MM.1S (cell line): ENCODE measurements around the gene MPZL3.

Source experiments
- DNase-seq: peaks from one replicate; pipeline ENCODE4 v3.0.0-alpha.2; 2015
- H2AFZ ChIP-seq: fragments of 300-600 bp; sonication (generic); 2 replicates; pipeline ENCODE4 v1.6.0; 2016; ENCODE audit warnings: antibody characterized with exemption, low read length
- H3F3A ChIP-seq: fragments of 300-600 bp; sonication (generic); 2 replicates; pipeline ENCODE4 v1.6.1; 2016; ENCODE audit warnings: mild to moderate bottlenecking, antibody characterized with exemption, low read length, moderate library complexity, mixed read lengths; ENCODE audit not compliant: insufficient read depth
- H3K27ac ChIP-seq: fragments of 300-600 bp; sonication (generic); 2 replicates; pipeline ENCODE4 v1.5.1; 2016; ENCODE audit warnings: mild to moderate bottlenecking, low read length
- H3K27me3 ChIP-seq: fragments of 300-600 bp; sonication (generic); replicated peaks from 2 replicates; pipeline ENCODE4 v1.6.0; 2016; ENCODE audit warnings: low read length; ENCODE audit not compliant: insufficient read depth
- H3K36me3 ChIP-seq: fragments of 300-600 bp; sonication (generic); replicated peaks from 2 replicates; pipeline ENCODE4 v1.6.1; 2016; ENCODE audit warnings: mild to moderate bottlenecking, low read length, mixed read lengths; ENCODE audit not compliant: insufficient read depth
- H3K4me1 ChIP-seq: fragments of 300-600 bp; sonication (generic); 2 replicates; pipeline ENCODE4 v1.6.1; 2016; ENCODE audit warnings: low read length, mixed read lengths
- H3K4me2 ChIP-seq: fragments of 300-600 bp; sonication (generic); 2 replicates; pipeline ENCODE4 v1.6.0; 2016; ENCODE audit warnings: low read depth, low read length
- H3K4me3 ChIP-seq: fragments of 300-600 bp; sonication (generic); 2 replicates; pipeline ENCODE4 v1.5.1; 2016; ENCODE audit warnings: low read length, mixed read lengths
- H3K79me2 ChIP-seq: fragments of 300-600 bp; sonication (generic); 2 replicates; pipeline ENCODE4 v1.6.1; 2016; ENCODE audit warnings: mixed run types, low read length, mixed read lengths
- H3K9ac ChIP-seq: fragments of 300-600 bp; sonication (generic); 2 replicates; pipeline ENCODE4 v1.6.1; 2016; ENCODE audit warnings: low read length, mixed read lengths
- H3K9me2 ChIP-seq: fragments of 300-600 bp; sonication (generic); replicated peaks from 2 replicates; pipeline ENCODE4 v1.6.1; 2016; ENCODE audit warnings: mild to moderate bottlenecking, low read length, mixed read lengths; ENCODE audit not compliant: insufficient read depth
- H3K9me3 ChIP-seq: fragments of 300-600 bp; sonication (generic); replicated peaks from 2 replicates; pipeline ENCODE4 v1.6.1; 2016; ENCODE audit warnings: mild to moderate bottlenecking, low read length, mixed read lengths; ENCODE audit not compliant: insufficient read depth
- H4K20me1 ChIP-seq: fragments of 300-600 bp; sonication (generic); 2 replicates; pipeline ENCODE4 v1.6.1; 2016; ENCODE audit warnings: mild to moderate bottlenecking, low read length, moderate library complexity, mixed read lengths; ENCODE audit not compliant: insufficient read depth
- EZH2 ChIP-seq: fragments of 300-600 bp; sonication (generic); optimal IDR thresholded peaks from 2 replicates; pipeline ENCODE3; 2017; ENCODE audit warnings: low read depth, mild to moderate bottlenecking, antibody characterized with exemption, low read length, mixed read lengths
- EZH2phosphoT487 ChIP-seq: fragments of 300-600 bp; sonication (generic); IDR thresholded peaks from 2 replicates; pipeline ENCODE4 v1.6.1; 2018; ENCODE audit warnings: antibody characterized with exemption, low read length
- TF ChIP-seq, protein P1 (sequence below): fragments of 300-600 bp; sonication (generic); IDR thresholded peaks from 2 replicates; pipeline ENCODE4 v1.5.1; 2016; ENCODE audit warnings: antibody characterized with exemption, low read length, mixed read lengths

The MPZL3 gene

DNA sequence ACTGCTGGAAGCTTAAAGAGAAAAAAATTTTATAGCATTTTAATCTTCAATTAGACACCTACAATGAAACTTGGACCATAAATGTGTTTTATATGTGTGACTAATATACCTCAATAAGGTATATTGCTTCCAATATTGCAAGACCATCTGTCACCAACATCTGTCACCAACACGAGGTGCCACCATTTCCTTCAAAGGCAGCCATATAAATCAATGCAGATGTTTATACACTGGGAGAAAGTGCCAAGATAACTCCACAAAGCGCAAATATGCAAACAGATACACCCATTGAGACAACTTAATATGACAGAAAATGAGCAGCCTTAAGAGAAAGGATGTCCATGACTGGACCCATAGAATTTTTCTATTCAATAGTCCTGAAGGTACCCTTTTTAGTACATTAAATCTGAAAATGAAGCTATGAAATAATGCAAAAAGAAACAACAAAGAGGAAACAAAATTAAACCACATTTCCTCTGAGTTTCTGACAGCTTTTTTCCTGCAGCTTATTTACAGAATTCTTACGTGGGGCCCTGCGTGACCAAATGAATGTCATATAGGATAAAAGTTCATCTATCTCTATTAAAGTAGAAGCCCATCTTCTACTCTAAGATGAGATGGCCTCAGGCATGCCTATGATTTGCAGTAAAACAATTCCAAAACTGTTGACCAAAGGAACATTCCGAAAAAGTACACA is 12.5 kb downstream of the MPZL3 start:
- no peak overlapping the region for H3K9ac ChIP-seq
- no peaks in the 10 kb centered on the region for H3K36me3 ChIP-seq
- no peak overlapping the region for H3K27ac ChIP-seq
- no peak overlapping the region for H3K4me3 ChIP-seq
- no peak overlapping the region for H3K4me2 ChIP-seq
- TF ChIP-seq EZH2 (no peak), EZH2phosphoT487 (no peak)
- TF ChIP-seq, protein P1, sequence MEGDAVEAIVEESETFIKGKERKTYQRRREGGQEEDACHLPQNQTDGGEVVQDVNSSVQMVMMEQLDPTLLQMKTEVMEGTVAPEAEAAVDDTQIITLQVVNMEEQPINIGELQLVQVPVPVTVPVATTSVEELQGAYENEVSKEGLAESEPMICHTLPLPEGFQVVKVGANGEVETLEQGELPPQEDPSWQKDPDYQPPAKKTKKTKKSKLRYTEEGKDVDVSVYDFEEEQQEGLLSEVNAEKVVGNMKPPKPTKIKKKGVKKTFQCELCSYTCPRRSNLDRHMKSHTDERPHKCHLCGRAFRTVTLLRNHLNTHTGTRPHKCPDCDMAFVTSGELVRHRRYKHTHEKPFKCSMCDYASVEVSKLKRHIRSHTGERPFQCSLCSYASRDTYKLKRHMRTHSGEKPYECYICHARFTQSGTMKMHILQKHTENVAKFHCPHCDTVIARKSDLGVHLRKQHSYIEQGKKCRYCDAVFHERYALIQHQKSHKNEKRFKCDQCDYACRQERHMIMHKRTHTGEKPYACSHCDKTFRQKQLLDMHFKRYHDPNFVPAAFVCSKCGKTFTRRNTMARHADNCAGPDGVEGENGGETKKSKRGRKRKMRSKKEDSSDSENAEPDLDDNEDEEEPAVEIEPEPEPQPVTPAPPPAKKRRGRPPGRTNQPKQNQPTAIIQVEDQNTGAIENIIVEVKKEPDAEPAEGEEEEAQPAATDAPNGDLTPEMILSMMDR: no peak
- H4K20me1 ChIP-seq: no peaks in the 10 kb centered on the region
- no peak for DNase-seq
- no peaks in the 10 kb centered on the region for H3F3A ChIP-seq
- H3K9me3 ChIP-seq: no peaks in the 10 kb centered on the region
- H2AFZ ChIP-seq: no peak overlapping the region
- no peaks in the 10 kb centered on the region for H3K79me2 ChIP-seq
- H3K4me1 ChIP-seq: no peaks in the 10 kb centered on the region
- no peaks in the 10 kb centered on the region for H3K9me2 ChIP-seq
- no peaks in the 10 kb centered on the region for H3K27me3 ChIP-seq

DNA sequence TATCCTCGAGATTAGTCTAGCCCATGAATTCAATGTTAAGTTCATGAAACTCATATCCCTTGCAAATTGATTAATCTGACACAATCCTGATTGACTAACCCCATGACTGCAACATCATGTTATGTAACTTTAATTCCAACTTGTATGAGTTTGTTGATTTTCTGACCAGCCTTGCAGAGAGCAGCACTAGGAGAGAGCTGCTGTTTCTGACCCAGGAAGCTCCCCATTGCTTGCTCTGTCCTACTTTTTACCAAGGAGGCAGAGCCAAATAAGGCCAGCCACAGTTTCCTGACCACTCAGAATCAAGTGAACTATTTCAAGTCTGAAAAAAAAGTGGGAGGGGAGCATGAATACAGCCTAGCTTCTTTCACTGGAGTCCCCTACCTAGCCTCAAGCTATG is 13.2 kb downstream of the MPZL3 start:
- TF ChIP-seq, protein P1: no peak
- no peak for TF ChIP-seq EZH2
- H3K4me3 ChIP-seq: no peak overlapping the region
- H2AFZ ChIP-seq: no peak overlapping the region
- H4K20me1 ChIP-seq: no peaks in the 10 kb centered on the region
- no peaks in the 10 kb centered on the region for H3K79me2 ChIP-seq
- no peaks in the 10 kb centered on the region for H3K27me3 ChIP-seq
- no peaks in the 10 kb centered on the region for H3K9me3 ChIP-seq
- H3K27ac ChIP-seq: no peak overlapping the region
- H3K36me3 ChIP-seq: no peaks in the 10 kb centered on the region
- H3K4me2 ChIP-seq: no peak overlapping the region
- H3F3A ChIP-seq: no peaks in the 10 kb centered on the region
- H3K9me2 ChIP-seq: no peaks in the 10 kb centered on the region
- H3K9ac ChIP-seq: no peak overlapping the region
- no peak for DNase-seq
- H3K4me1 ChIP-seq: no peaks in the 10 kb centered on the region

DNA sequence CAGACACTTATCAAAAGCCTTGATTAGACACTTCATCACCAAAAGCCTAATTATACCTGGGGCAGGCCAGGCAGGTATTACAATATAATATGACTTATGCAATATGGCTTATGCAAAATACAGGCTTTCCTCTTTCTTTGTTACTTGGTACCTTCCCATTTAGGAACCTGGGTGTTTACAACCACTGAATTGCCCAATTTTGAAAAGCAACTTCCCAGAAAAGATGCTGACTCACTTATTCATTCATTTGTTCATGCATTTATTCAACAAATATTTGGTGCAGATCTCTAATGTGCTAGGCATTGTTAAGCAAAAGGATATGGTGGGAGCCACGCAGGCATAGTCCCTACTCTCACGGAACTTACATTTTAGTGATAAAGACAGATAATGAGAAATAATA is 13.7 kb downstream of the MPZL3 start:
- TF ChIP-seq, protein P1: no peak
- TF ChIP-seq EZH2phosphoT487: no peak
- TF ChIP-seq EZH2: no peak
- Histone ChIP-seq H2AFZ (no peak overlapping the region), H3K36me3 (no peaks in the 10 kb centered on the region), H3K79me2 (no peaks in the 10 kb centered on the region), H3K27ac (no peak overlapping the region), H3F3A (no peaks in the 10 kb centered on the region), H3K4me3 (no peak overlapping the region), H3K9me2 (no peaks in the 10 kb centered on the region), H3K9me3 (no peaks in the 10 kb centered on the region), H3K9ac (no peak overlapping the region), H3K27me3 (no peaks in the 10 kb centered on the region), H3K4me1 (no peaks in the 10 kb centered on the region), H3K4me2 (no peak overlapping the region), H4K20me1 (no peaks in the 10 kb centered on the region)
- DNase-seq: no peak
